ACC112 (cell line): Measurements from ENCODE around the gene TTC7B.

Experiments used
- H2AFZ ChIP-seq: fragments of 200-600 bp; sonication (generic); one replicate; pipeline ENCODE4 v1.6.0; 2017; ENCODE audit warnings: antibody characterized with exemption, low read length; ENCODE audit not compliant: unreplicated experiment
- H3K27ac ChIP-seq: fragments of 200-600 bp; sonication (generic); 2 replicates; pipeline ENCODE4 v1.5.1; 2014; ENCODE audit warnings: low read depth, mild to moderate bottlenecking, antibody characterized with exemption, low read length, moderate library complexity
- H3K27me3 ChIP-seq: fragments of 200-600 bp; sonication (generic); 2 replicates; pipeline ENCODE4 v1.6.1; 2014; ENCODE audit warnings: mild to moderate bottlenecking, antibody characterized with exemption, low read length, moderate library complexity, mixed read lengths; ENCODE audit not compliant: insufficient read depth
- H3K36me3 ChIP-seq: fragments of 200-600 bp; sonication (generic); 2 replicates; pipeline ENCODE4 v1.6.1; 2016; ENCODE audit warnings: mild to moderate bottlenecking, antibody characterized with exemption, low read length, moderate library complexity, mixed read lengths; ENCODE audit not compliant: insufficient read depth
- H3K4me1 ChIP-seq: fragments of 200-600 bp; sonication (generic); one replicate; pipeline ENCODE4 v1.6.1; 2016; ENCODE audit warnings: low read length, mixed read lengths; ENCODE audit not compliant: insufficient read depth, unreplicated experiment, control insufficient read depth
- H3K4me3 ChIP-seq: fragments of 200-600 bp; sonication (generic); 2 replicates; pipeline ENCODE4 v1.5.1; 2014; ENCODE audit warnings: mild to moderate bottlenecking, low read depth, low read length
- H3K79me2 ChIP-seq: fragments of 200-600 bp; sonication (generic); one replicate; pipeline ENCODE4 v1.6.0; 2016; ENCODE audit warnings: low read length; ENCODE audit not compliant: control insufficient read depth, unreplicated experiment, insufficient read depth

The TTC7B gene

DNA sequence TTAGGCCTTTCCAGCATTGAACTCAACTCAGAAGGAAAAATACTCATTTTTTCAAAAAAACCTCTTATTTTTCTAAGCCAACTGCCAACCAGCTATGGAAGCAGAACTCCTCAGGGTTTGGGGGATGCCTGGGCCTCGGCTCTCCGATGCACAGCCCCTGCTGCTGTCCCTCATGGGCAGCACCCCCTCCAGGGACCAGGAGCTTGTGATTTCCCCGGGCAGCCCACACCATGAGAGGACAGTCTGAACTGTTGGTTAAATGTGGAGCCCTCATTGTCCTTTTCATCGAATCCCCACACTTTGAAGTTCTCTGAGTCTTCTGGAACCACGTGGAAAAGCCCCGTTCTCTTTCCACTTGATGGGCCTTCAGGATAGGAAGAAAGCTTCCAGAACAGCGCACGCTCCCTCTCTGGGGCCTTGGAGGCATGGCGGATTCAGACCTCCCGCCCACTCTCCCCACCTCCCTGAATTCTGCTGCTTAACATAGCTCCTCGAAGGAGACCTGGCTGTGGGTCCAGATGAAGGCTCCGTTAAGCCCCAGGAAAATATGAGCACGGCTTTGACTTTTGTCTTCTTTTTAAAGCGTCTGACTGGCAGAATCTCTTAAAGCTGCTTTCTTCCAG is 262.8 kb downstream of the TTC7B start:
- Histone ChIP-seq H3K4me3 (no peak overlapping the region), H3K36me3 (no peaks in the 10 kb centered on the region), H2AFZ (no peak overlapping the region), H3K79me2 (no peaks in the 10 kb centered on the region), H3K27me3 (no peaks in the 10 kb centered on the region), H3K4me1 (no peaks in the 10 kb centered on the region), H3K27ac (no peak overlapping the region)

DNA sequence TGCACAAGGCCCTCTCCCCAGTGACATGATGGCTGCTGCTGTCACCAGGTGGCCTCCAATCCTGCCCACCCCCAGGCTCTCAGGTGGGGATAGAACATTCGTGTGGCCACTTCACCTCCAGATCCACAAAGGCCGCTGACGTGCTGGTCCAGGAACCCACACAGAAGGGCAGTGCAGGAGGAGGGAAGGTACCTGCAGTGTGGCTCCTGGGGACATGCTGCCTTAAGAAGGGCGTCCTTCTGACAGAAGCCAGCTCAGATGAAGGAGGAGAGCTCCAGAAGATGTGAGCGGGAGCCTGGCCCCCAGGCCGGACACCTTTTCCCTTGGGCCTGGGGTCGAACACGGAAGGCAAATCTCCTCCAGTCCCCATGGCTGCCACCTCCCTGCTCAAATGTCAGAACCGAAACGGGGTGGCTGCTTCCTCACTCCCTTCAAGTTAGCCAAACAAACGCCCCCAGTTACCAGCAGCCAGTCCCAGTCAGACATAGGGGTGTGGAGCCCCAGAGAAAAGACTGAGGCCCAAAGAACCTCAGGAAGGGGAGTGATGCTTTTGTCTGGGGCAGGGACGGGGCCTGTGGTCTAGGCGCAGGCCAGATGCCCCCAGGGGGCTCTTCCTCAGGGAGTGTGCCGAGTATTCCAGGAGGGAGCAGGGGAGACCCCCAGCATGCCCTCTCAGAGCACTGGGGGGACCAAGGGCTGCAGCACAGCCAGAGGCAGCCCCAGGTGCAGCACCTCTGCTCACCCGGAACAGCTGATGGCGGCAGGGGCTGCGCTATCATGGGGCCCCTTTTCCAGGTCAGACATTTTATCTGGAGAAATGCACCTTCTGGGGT is 263.5 kb downstream of the TTC7B start:
- Histone ChIP-seq H3K4me1 (no peaks in the 10 kb centered on the region), H2AFZ (no peak overlapping the region), H3K27me3 (no peaks in the 10 kb centered on the region), H3K4me3 (no peak overlapping the region), H3K27ac (no peak overlapping the region), H3K36me3 (no peaks in the 10 kb centered on the region), H3K79me2 (no peaks in the 10 kb centered on the region)

DNA sequence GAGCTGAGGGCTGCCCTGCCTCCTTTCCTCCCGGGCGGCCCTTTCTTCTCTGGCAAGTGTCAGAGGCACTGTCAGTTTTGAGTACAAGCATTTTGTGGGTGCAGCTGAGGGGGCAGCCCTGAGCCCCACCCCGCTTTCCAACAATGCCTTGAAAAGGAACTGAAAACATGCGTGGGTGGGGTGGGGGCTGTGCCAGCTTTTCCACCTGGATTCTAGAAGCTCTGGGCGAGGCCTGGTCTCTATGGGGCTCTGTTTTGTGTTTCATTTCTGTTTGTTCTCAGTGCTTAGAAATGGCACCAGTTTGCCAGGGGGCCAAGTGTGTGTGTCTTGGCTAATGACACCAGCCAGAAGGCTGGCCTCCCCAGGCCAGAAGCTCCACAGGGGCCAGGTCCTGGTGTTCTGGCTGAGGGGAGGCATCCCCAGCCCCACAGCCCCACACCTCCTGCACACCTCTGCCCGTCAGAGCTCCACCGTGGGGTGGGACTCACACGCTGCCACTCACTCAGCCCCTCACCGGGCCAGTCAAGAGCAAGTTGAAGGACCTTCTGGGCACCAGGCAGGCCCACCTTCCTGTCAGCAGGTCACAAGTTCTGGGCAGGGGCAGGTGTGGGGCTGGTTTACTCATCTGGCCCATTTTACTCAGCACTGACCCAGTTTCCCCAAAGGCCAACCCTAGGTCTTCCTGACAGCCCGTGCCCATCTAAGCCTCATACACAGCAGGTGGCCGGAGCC is 264.3 kb downstream of the TTC7B start:
- H3K27me3 ChIP-seq: no peaks in the 10 kb centered on the region
- H3K79me2 ChIP-seq: no peaks in the 10 kb centered on the region
- H3K27ac ChIP-seq: no peak overlapping the region

DNA sequence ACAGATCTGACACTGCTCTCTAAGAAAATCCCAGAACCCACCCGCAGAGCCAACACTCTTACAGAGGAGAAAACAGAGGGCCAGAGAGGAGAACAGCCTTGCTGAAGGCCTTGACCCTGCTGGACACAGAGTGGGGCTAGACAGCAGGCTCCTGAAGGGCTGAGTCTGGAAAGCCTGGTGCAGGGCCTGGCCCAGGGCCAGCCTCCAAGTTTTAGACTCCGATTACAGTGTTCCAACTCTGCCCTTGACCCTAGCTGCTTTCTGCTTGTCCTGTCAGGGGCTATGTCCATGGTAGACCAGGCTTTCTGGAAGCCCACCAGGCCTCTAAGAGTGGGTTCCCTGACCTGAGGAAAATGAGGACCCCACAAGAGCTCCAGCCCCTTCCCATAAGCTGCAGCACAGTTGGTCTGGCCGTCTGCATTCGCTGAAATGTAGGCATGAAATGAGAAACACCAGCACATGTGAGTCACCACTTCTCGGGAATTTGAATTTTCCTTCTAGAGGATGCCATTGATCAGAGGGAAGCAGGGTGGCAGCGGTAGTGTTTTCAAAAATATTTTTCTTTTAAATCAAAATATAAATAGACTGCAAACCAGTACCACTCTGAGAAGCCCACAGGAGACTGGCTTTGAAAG is 265.0 kb downstream of the TTC7B start:
- H3K27ac ChIP-seq: no peak overlapping the region
- H3K79me2 ChIP-seq: no peaks in the 10 kb centered on the region

More for the DNA sequence above, 264.3 kb downstream of the TTC7B start:
- H3K4me3 ChIP-seq: no peak overlapping the region
- no peaks in the 10 kb centered on the region for H3K36me3 ChIP-seq
- no peak overlapping the region for H2AFZ ChIP-seq
- H3K4me1 ChIP-seq: no peaks in the 10 kb centered on the region

DNA sequence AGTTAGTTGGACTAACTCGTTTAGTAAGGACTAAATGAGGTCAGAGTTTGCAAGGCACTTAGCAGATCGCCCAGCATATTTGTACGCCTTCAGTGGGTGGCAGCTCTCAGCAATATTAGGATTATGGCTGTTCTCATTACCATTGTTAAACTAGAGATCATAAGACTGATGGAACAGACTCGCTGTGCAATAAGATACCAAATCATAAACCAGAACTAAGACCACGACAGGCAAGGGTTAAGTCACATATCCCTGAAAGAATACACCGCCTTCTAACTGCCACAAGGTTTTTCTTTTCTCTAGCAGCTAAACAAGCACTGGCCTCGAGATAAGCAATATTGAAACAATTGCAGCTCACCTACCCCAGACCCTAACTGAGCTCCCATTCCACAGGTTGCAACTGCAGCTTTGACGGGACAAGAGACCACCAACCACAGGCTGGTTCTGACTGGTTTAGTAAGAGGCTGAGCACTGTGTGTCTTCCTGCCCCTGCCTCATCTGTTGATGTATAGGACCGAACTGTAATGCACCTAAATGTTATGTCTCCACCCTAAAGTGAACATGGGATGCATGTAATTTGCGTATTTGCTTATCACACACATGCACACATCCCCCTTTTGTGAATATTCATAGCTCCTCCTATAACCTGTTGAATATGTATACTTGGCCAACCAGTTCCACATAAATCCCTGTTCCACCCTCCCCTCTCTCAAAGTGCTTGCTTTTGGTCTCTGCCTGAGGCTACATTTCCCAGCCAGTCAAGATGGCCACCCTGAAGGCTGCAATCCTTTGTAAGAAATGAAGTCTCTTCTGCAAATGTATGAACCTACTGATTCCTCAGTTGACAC is 266.2 kb downstream of the TTC7B start:
- Histone ChIP-seq H3K79me2 (no peaks in the 10 kb centered on the region), H3K27ac (no peak overlapping the region)

More for the DNA sequence above, 265.0 kb downstream of the TTC7B start:
- Histone ChIP-seq H3K36me3 (no peaks in the 10 kb centered on the region), H2AFZ (no peak overlapping the region), H3K27me3 (no peaks in the 10 kb centered on the region), H3K4me3 (no peak overlapping the region), H3K4me1 (no peaks in the 10 kb centered on the region)

DNA sequence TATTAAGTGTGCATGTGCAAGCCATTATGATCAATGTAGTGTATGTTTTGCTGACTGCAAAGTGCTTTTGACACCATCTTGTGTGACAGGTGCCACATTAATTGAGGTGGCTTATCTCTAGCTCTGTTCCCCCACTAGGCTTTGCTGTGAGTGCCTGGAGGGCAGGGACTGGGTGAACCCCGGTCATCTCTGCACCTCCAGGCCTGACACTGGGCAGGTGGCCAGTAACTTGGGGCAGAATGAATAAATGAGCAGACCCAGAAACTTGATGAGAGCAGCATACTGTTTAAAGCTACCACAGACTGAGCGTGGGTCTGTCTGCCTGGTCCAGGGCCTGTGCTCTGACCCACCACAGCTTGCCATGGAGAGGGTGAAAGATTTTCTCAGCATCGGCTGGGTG is 267.8 kb downstream of the TTC7B start:
- H3K27ac ChIP-seq: no peak overlapping the region
- H3K4me1 ChIP-seq: no peaks in the 10 kb centered on the region
- no peak overlapping the region for H3K4me3 ChIP-seq
- no peaks in the 10 kb centered on the region for H3K27me3 ChIP-seq
- H3K36me3 ChIP-seq: no peaks in the 10 kb centered on the region
- no peak overlapping the region for H2AFZ ChIP-seq
- H3K79me2 ChIP-seq: no peaks in the 10 kb centered on the region

More for the DNA sequence above, 266.2 kb downstream of the TTC7B start:
- Histone ChIP-seq H3K4me1 (no peaks in the 10 kb centered on the region), H2AFZ (no peak overlapping the region), H3K4me3 (no peak overlapping the region), H3K36me3 (no peaks in the 10 kb centered on the region), H3K27me3 (no peaks in the 10 kb centered on the region)

DNA sequence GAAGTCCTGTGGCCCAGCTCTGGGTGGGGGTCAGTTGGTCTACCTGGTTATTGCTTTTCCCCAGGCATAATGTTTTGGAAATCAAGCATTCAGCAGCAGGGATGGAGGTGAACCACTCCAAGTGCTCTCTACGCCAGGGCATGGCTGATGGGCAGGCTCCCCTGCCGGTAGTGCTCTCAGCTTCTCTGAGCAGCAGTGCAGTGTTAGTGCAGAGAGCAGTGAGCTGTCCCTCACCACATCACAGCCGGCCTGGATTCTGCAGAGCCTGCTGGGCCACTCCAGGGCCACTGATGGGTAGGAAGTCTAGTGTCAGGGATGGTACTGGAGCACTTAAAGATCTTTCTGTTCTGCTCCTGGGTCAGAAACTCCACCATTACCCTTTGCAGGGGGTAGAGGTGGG is 268.3 kb downstream of the TTC7B start:
- no peak overlapping the region for H3K4me3 ChIP-seq
- H3K27me3 ChIP-seq: no peaks in the 10 kb centered on the region
- no peaks in the 10 kb centered on the region for H3K36me3 ChIP-seq
- no peak overlapping the region for H3K27ac ChIP-seq
- H3K4me1 ChIP-seq: no peaks in the 10 kb centered on the region
- no peaks in the 10 kb centered on the region for H3K79me2 ChIP-seq
- no peak overlapping the region for H2AFZ ChIP-seq

DNA sequence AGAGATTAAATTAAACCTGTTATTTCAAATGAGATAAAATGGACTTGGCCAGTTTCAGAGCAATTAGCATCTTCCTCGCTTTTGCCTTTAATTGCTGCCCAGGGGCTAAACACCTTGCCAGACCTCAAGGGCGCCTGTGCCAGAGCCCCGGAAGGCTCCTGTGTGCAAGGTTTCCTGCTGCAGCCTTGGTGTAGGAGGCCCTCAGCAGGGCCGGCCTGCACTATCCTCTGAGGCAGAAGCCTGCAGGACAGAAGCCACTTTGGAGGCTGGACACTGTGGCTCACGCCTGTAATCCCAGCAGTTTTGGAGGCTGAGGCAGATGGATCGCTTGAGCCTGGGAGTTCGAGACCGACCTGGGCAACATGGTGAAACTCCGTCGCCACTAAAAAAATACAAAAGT is 269.0 kb downstream of the TTC7B start:
- Histone ChIP-seq H3K27me3 (no peaks in the 10 kb centered on the region), H3K79me2 (no peaks in the 10 kb centered on the region), H3K4me3 (no peak overlapping the region), H3K4me1 (no peaks in the 10 kb centered on the region), H2AFZ (no peak overlapping the region), H3K36me3 (no peaks in the 10 kb centered on the region), H3K27ac (no peak overlapping the region)

DNA sequence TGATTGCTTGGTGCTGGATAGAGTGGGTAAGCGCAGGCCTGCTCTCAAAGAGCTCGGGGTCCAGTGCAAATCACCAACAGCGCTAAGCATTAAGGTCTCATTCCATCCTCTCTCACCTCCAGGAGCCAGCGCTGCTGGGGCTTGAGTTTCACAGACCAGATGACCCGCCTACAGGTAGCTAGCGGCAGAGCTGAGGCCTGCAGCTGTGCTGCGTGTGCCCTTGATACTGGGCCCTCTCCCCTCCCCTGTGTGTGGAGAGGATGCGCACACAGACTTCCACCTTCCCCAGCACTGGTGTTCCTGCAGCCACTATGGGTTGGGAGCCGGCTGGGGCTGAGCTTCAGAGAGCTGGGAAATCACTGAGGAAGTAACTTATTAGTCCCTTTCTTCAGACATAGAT is 269.5 kb downstream of the TTC7B start:
- Histone ChIP-seq H3K27ac (no peak overlapping the region), H3K27me3 (no peaks in the 10 kb centered on the region), H3K4me3 (no peak overlapping the region), H2AFZ (no peak overlapping the region), H3K79me2 (no peaks in the 10 kb centered on the region), H3K36me3 (no peaks in the 10 kb centered on the region), H3K4me1 (no peaks in the 10 kb centered on the region)
